Measurements from ENCODE around the gene FTL.

The FTL gene

DNA sequence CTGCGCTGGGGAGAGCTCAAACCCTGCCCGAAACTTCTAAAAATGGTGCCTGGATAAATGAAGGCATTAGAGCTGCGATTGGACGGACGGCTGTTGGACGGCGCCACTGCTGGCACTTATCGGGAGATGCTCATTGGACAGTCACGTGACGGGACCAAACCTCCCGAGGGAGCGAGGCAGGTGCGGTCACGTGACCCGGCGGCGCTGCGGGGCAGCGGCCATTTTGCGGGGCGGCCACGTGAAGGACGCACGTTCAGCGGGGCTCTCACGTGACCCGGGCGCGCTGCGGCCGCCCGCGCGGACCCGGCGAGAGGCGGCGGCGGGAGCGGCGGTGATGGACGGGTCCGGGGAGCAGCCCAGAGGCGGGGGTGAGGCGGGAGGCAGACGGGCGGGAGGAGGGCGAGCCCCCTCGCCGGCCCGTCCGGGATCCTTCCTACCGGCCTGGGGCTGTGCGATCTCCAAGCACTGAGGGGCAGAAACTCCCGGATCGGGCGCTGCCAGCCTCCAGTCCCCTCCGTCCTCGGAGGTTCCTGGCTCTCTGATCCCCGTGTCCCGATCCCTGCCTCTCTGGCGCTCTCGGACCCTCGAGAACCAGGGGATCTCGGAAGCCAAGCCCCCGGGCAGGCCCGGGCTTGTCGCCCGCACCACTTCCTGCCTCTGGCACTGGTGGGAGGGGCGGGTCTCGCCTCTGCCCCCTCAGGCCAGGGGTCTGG is 10.4 kb upstream of the FTL start, which contains the start of gene BAX:
Gene BAX, plus strand, starts transcription at position 281 of the 713 bp plus-strand sequence. Its CDS starts 54 bp downstream, at position 335.
- TF ChIP-seq, protein P1, sequence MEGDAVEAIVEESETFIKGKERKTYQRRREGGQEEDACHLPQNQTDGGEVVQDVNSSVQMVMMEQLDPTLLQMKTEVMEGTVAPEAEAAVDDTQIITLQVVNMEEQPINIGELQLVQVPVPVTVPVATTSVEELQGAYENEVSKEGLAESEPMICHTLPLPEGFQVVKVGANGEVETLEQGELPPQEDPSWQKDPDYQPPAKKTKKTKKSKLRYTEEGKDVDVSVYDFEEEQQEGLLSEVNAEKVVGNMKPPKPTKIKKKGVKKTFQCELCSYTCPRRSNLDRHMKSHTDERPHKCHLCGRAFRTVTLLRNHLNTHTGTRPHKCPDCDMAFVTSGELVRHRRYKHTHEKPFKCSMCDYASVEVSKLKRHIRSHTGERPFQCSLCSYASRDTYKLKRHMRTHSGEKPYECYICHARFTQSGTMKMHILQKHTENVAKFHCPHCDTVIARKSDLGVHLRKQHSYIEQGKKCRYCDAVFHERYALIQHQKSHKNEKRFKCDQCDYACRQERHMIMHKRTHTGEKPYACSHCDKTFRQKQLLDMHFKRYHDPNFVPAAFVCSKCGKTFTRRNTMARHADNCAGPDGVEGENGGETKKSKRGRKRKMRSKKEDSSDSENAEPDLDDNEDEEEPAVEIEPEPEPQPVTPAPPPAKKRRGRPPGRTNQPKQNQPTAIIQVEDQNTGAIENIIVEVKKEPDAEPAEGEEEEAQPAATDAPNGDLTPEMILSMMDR (IDR thresholded peaks at IDR 0.05; ENCODE audit: insufficient read depth, low read depth, low read length, missing control alignments): no peak
- peak; percentile 99 for DNase-seq (ENCODE audit: low read depth)
- H3K4me3 ChIP-seq (ENCODE audit: low read depth, low read length): peak within 1 kb of the TSS; percentile 96

DNA sequence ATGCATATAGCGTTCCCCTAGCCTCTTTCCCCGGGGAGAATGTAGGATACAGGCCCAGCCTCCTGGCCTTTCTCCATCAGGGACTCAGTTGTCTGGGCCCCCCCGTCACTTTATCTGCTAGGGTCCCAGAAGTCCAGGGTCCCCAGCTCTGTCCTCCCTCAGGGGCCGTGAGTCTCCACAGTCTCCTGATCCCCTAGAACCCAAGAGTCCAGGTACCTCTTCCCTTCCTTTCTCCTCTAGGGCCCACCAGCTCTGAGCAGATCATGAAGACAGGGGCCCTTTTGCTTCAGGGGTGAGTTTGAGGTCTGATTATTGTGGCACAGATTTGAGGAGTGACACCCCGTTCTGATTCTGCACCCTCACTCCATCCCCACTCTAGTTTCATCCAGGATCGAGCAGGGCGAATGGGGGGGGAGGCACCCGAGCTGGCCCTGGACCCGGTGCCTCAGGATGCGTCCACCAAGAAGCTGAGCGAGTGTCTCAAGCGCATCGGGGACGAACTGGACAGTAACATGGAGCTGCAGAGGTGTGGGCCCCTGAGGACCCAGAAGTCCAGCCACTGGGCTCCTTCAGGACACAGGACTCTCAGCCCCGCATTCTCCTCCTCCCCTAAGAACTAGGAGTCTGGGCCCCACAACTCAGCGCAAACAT is 9.7 kb upstream of the FTL start:
- H3K4me3 ChIP-seq (ENCODE audit: low read depth, low read length): peak overlapping the region; percentile 96
- TF ChIP-seq, protein P1 (IDR thresholded peaks at IDR 0.05; ENCODE audit: insufficient read depth, low read depth, low read length, missing control alignments): no peak
- no peak for DNase-seq (ENCODE audit: low read depth)

DNA sequence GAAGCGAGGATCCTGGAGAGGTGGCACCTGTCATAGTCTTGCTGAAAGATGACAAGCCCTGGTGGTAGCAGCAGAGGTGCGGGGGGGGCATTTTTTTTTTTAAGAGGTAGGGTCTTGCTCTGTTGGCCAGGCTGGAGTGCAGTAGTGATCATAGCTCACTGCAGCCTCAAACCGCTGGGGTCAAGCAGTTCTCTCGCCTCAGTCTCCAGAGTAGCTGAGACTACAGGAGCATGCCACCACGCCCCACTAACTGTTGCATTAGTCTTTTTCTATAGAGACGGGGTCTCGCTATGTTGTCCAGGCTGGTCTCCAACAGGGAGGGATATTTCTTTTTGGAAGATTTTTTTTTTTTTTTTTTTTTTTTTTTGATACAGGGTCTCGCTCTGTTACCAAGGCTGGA is 7.1 kb upstream of the FTL start:
- TF ChIP-seq, protein P1 (IDR thresholded peaks at IDR 0.05; ENCODE audit: insufficient read depth, low read depth, low read length, missing control alignments): no peak
- no peak for DNase-seq (ENCODE audit: low read depth)
- H3K4me3 ChIP-seq (ENCODE audit: low read depth, low read length): no peak overlapping the region

DNA sequence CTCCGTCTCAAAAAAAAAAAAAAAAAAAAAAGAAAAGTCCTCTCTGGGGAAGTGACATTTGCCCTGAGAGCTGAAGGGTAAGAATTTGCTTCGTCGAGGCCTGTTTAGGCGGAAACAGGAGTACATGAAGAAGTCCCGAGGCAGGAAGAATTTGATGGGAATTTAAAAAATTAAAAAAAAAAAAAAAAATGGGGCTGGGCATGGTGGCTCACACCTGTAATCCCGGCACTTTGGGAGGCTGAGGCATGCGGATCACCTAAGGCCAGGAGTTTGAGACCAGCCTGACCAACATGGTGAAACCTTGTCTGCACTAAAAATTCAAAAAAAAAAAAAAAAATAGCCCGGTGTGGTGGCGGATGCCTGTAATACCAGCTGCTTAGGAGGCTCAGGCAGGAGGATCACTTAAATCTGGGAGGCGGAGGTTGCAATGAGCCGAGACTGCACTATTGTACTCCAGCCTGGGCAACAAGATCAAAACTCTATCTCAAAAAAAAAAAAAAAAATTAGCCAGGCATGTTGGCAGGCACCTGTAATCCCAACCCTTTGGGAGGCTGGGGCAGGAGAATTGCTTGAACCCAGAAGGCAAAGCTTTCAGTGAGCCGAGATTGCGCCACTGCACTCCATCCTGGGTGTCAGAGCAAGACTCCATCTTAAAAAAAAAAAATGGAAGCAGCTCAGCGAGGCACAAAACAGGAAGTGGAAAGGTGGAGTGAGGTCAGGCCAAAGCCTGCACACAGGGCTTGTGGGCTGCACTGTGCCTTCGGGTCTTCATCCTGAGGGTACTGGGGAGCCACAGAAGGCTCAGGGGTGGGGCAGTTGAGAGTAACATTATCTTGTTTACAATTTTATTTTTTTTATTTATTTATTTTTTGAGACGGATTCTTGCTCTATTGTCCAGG is 5.5 kb upstream of the FTL start:
- TF ChIP-seq, protein P1 (IDR thresholded peaks at IDR 0.05; ENCODE audit: insufficient read depth, low read depth, low read length, missing control alignments): no peak
- no peak for DNase-seq (ENCODE audit: low read depth)
- H3K4me3 ChIP-seq (ENCODE audit: low read depth, low read length): no peak overlapping the region

DNA sequence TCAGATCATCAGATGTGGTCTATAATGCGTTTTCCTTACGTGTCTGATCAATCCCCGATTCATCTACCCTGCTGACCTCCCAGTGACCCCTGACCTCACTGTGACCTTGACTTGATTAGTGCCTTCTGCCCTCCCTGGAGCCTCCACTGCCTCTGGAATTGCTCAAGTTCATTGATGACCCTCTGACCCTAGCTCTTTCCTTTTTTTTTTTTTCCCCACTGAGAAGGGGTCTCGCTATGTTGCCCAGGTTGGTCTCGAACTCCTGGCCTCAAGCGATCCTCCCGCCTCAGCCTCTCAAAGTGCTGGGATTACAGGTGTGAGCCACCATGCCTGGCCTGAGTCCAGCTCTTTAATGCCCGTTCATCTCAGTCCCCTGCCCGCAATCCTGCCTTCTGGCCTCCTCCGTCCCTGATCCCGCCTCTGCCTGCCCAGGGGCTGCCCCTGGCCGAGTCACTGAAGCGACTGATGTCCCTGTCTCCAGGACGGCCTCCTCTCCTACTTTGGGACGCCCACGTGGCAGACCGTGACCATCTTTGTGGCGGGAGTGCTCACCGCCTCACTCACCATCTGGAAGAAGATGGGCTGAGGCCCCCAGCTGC is 4.0 kb upstream of the FTL start:
- H3K4me3 ChIP-seq (ENCODE audit: low read depth, low read length): no peak overlapping the region
- TF ChIP-seq, protein P1 (IDR thresholded peaks at IDR 0.05; ENCODE audit: insufficient read depth, low read depth, low read length, missing control alignments): no peak
- DNase-seq (ENCODE audit: low read depth): no peak

DNA sequence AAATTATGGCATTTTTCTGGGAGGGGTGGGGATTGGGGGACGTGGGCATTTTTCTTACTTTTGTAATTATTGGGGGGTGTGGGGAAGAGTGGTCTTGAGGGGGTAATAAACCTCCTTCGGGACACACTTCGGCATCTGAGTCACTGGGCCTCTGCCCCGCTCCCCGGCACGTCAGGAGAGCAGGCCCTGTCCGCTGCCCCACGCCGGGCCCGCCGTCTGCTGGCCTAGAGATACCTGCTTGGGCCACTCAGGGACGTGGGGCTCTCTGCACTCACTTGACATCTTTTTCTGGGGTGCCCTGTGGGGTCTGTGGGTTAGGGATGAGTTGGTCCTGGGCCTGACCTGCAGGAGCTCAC is 3.5 kb upstream of the FTL start:
- TF ChIP-seq, protein P1 (IDR thresholded peaks at IDR 0.05; ENCODE audit: insufficient read depth, low read depth, low read length, missing control alignments): no peak
- no peak for DNase-seq (ENCODE audit: low read depth)
- H3K4me3 ChIP-seq (ENCODE audit: low read depth, low read length): no peak overlapping the region
